HK-2 (cell line): ENCODE measurements around the gene LTBP1.
"Not testable (repeated sequence)": the region's sequence is repeated elsewhere in the genome, so short reads cannot be mapped to it uniquely, and the experiment has no call there.

Source experiments
- DNase-seq: peaks from one replicate; pipeline ENCODE4 v3.0.0-alpha.2; 2018; ENCODE audit not compliant: unreplicated experiment

LTBP1 gene

GRCh38 chr2:33342171-33342570 lies 395.4 kb downstream of the LTBP1 start:
- no peak for DNase-seq

GRCh38 chr2:33342705-33343104 lies 396.0 kb downstream of the LTBP1 start:
- DNase-seq: no peak

GRCh38 chr2:33343387-33343895 lies 396.7 kb downstream of the LTBP1 start:
- no peak for DNase-seq

GRCh38 chr2:33344230-33344629 lies 397.5 kb downstream of the LTBP1 start:
- no peak for DNase-seq

- no peak for DNase-seq
Measured at GRCh38 chr2:33347856-33348255, 401.1 kb downstream of the LTBP1 start.

DNA sequence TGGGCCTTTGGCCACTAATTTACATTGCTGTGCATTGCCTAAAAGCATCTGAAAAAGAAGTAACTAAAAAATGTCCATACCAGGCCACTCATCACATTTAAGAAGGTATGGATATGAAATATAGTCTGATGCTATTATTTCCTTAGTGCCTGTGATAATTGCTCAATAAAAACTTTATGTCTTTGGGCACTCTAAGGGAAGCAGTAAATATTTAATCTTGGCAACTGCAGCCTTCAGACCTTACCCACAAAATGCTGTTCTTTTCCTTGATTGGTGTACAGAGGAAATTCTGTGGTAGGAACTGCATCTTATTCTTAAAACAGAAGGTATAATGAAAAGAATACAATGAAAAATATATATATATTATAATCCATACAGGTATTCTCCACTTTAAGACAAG lies 403.9 kb downstream of the LTBP1 start:
- DNase-seq: no peak

GRCh38 chr2:33351781-33352180 lies 405.0 kb downstream of the LTBP1 start:
- no peak for DNase-seq

GRCh38 chr2:33354981-33355380 lies 408.2 kb downstream of the LTBP1 start:
- DNase-seq: no peak

GRCh38 chr2:33358878-33359277 lies 412.1 kb downstream of the LTBP1 start:
- no peak for DNase-seq

DNA sequence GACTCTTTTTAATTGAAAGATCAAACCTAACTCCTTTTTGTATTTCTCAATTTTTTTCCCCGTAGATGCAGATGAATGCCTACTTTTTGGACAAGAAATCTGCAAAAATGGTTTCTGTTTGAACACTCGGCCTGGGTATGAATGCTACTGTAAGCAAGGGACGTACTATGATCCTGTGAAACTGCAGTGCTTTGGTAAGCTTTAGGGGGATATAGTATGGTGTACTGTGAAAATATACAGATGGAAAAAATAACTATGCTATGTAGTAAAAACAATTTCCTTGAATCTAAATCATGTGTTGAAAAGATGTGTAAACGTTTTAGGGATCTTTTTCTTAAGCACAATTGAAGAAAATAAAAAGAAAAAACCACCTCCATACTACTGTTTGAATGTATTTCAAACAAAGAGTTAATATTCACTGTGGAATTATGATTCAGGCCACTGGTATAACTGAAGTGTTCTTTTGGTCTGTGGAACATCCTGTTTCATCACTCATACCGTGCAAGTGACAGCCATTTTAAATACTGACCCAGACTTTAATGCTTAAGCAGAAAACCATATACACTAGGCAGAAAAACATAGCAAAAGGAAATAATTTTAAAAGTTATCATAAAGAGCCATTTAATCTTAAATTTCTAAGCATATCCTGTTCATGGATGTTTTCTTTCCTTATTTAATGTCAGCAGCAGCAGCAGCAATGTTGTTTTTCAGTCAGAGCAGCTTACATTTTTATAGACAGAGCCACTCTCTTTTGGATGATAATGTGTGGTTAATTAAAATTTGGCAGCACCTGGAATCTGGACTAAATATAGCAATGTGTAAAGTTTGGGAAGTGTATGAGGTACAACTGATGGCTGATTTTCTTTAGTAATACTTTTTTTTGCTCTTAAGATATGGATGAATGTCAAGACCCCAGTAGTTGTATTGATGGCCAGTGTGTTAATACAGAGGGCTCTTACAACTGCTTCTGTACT lies 416.9 kb downstream of the LTBP1 start:
- DNase-seq: no peak

GRCh38 chr2:33365264-33365970 lies 418.7 kb downstream of the LTBP1 start:
- no peak for DNase-seq

- DNase-seq: no peak
Measured at GRCh38 chr2:33366473-33366872, 419.7 kb downstream of the LTBP1 start.

GRCh38 chr2:33368524-33368923 lies 421.8 kb downstream of the LTBP1 start:
- DNase-seq: not testable (repeated sequence)

GRCh38 chr2:33369191-33369590 lies 422.4 kb downstream of the LTBP1 start:
- DNase-seq: no peak

- DNase-seq: no peak
Measured at GRCh38 chr2:33370636-33371265, 424.0 kb downstream of the LTBP1 start.

GRCh38 chr2:33371304-33372090 lies 424.7 kb downstream of the LTBP1 start:
- DNase-seq: no peak

GRCh38 chr2:33372940-33373553 lies 426.3 kb downstream of the LTBP1 start:
- no peak for DNase-seq

DNA sequence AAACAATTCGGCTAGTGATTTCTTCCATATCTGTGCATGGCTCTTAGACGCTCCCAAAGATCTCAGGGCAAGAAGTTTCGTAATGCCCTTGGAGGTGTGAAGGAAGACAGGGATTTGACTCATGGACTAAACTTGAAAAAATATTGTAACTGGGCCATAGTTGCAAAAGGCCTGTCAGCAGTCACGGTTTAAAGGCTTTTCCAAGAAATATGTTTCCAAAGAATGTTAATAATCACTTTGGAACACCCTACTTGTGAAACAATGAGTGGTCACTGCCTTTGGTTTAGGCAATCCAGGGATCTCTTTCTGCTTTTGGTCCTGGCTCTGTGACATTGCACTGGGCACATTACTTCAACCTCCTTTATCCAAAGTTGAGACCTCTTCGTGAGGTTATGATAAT lies 427.2 kb downstream of the LTBP1 start:
- no peak for DNase-seq

GRCh38 chr2:33375054-33375453 lies 428.3 kb downstream of the LTBP1 start:
- DNase-seq: no peak

- DNase-seq: no peak
Measured at GRCh38 chr2:33377048-33377447, 430.3 kb downstream of the LTBP1 start.
